ENCODE data around the gene GARS1. TPM values are rescaled to one million over a fixed set of nuclear protein-coding genes. Genes with fewer than 3 reads are reported as not detected.

GARS1 gene
- total and polyA plus RNA-seq, 9 of the 15 experiments (the other 6 are each of a cell fraction or from before 2014, with no cell fraction given), result 142 to 769 (median 272) TPM

- TF ChIP-seq KDM2B (CRISPR knock-in tag; IDR thresholded peaks at IDR 0.05) (no peak), ZFP36 (IDR thresholded peaks at IDR 0.05; ENCODE audit: low read depth, low read length, partially characterized antibody) (no peak), PTRF (tag; IDR thresholded peaks at IDR 0.05) (no peak), JUN (IDR thresholded peaks at IDR 0.05; ENCODE audit: borderline replicate concordance, low read depth, low read length) (no peak), JUN (CRISPR knock-in tag; IDR thresholded peaks at IDR 0.05; ENCODE audit: borderline replicate concordance) (no peak), PHTF2 (CRISPR knock-in tag; IDR thresholded peaks at IDR 0.05) (no peak), CHD4 (IDR thresholded peaks at IDR 0.05; ENCODE audit: insufficient read depth, insufficient replicate concordance, low read depth, low read length, poor library complexity, severe bottlenecking) (no peak), GTF2A2 (tag; IDR thresholded peaks at IDR 0.05) (no peak), PML (IDR thresholded peaks at IDR 0.05; ENCODE audit: low read length) (no peak), MEIS2 (IDR thresholded peaks at IDR 0.05; ENCODE audit: partially characterized antibody) (no peak), FOSL1 (tag; conservative IDR thresholded peaks at IDR 0.05) (no peak), SPI1 (IDR thresholded peaks at IDR 0.05; ENCODE audit: borderline replicate concordance, low read depth, low read length) (no peak), ZC3H4 (CRISPR knock-in tag; IDR thresholded peaks at IDR 0.05; ENCODE audit: borderline replicate concordance) (no peak), RBM17 (IDR thresholded peaks at IDR 0.05; ENCODE audit: borderline replicate concordance, low read depth, low read length) (no peak), MCM3 (IDR thresholded peaks at IDR 0.05) (no peak), POLR3G (IDR thresholded peaks at IDR 0.05; ENCODE audit: extremely low read depth, insufficient read length, insufficient replicate concordance) (no peak)
- TF ChIP-seq, protein P1, sequence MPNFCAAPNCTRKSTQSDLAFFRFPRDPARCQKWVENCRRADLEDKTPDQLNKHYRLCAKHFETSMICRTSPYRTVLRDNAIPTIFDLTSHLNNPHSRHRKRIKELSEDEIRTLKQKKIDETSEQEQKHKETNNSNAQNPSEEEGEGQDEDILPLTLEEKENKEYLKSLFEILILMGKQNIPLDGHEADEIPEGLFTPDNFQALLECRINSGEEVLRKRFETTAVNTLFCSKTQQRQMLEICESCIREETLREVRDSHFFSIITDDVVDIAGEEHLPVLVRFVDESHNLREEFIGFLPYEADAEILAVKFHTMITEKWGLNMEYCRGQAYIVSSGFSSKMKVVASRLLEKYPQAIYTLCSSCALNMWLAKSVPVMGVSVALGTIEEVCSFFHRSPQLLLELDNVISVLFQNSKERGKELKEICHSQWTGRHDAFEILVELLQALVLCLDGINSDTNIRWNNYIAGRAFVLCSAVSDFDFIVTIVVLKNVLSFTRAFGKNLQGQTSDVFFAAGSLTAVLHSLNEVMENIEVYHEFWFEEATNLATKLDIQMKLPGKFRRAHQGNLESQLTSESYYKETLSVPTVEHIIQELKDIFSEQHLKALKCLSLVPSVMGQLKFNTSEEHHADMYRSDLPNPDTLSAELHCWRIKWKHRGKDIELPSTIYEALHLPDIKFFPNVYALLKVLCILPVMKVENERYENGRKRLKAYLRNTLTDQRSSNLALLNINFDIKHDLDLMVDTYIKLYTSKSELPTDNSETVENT (CRISPR knock-in tag; IDR thresholded peaks at IDR 0.05), result no peak
- 79% methylated on average over 3 of the region's 3 CpGs for WGBS (ENCODE audit: insufficient coverage, low coverage, missing lambda C conversion rate)
- Histone ChIP-seq H3K27me3 (ENCODE audit: control insufficient read depth in 2 of 2, insufficient read depth in 2 of 2, low read length in 2 of 2) (no peaks in the 10 kb centered on the region), H3K4me1 (replicated peaks in 1 of 2; ENCODE audit: control insufficient read depth in 2 of 2, insufficient read depth in 2 of 2, low read length in 2 of 2) (no peaks in the 10 kb centered on the region), H2AFZ (ENCODE audit: low read depth, low read length) (no peak overlapping the region), H3K9me3 (replicated peaks; ENCODE audit: control insufficient read depth, insufficient read depth, low read depth, low read length) (no peaks in the 10 kb centered on the region), H3K4me3 (no peak overlapping the region), H3K4me2 (ENCODE audit: insufficient read depth, low read length) (no peak overlapping the region), H3K79me2 (ENCODE audit: control insufficient read depth, insufficient read depth, low read length) (no peaks in the 10 kb centered on the region; the same call in 2 of the 3 replicates), H4K20me1 (replicated peaks; ENCODE audit: control insufficient read depth, insufficient read depth, low read length) (peaks cover 3% of the 10 kb centered on the region; the same call in 1 of the 2 replicates), H3K36me3 (ENCODE audit: control insufficient read depth, insufficient read depth, low read length) (peaks cover 80% of the 10 kb centered on the region), H3K27ac (ENCODE audit: extremely low read depth, low read depth, low read length) (no peak overlapping the region), H3K9ac (ENCODE audit: insufficient read depth in 1 of 2, low read depth in 2 of 2, low read length in 2 of 2) (no peak overlapping the region), H3K9me1 (ENCODE audit: control insufficient read depth, insufficient read depth, low read length) (no peaks in the 10 kb centered on the region)
- in situ Hi-C loops (cut with MboI) (no loop called here), intact Hi-C loops (cut with micrococcal nuclease) (no loop called here)
- BruUV-seq (replicated peaks), result no TSS peak
- ATAC-seq, result no peak
- ChIA-PET POLR2A (interaction anchor here (1.1 to 1.4 kb wide), 2 partner anchors 9 to 26 kb away, joined by 3 to 5 read pairs; no protein-coding TSS in a partner anchor), CTCF (ENCODE audit: low intra/inter-chr PET ratio) (no interaction called here)
- FAIRE-seq, result no peak
- DNase-seq (ENCODE audit: extremely low read depth in 1 of 4, low spot score in 3 of 4), result no peak
Observed at GRCh38 chr7:30633223-30633622, 38.5 kb downstream of the GARS1 start.
